PFSK-1 (cell line): ENCODE measurements around the gene TP63.

Experiments
- FOXP2 ChIP-seq: optimal IDR thresholded peaks from 2 replicates; pipeline ENCODE3; 2011; ENCODE audit warnings: borderline replicate concordance, control low read depth, inconsistent platforms; ENCODE audit not compliant: insufficient read depth; ENCODE audit errors: extremely low read length, extremely low read depth
- POLR2AphosphoS5 ChIP-seq: IDR thresholded peaks from 2 replicates; pipeline ENCODE4 v1.6.1; 2012; ENCODE audit warnings: low read depth, mild to moderate bottlenecking, control low read depth, low read length, moderate library complexity
- SIN3A ChIP-seq: IDR thresholded peaks from 2 replicates; pipeline ENCODE4 v1.6.1; 2012; ENCODE audit warnings: mild to moderate bottlenecking, low read length, moderate library complexity, borderline replicate concordance; ENCODE audit not compliant: insufficient read depth
- TAF1 ChIP-seq: IDR thresholded peaks from 2 replicates; pipeline ENCODE4 v1.6.1; 2012; ENCODE audit warnings: low read length, control low read depth, borderline replicate concordance; ENCODE audit not compliant: insufficient read depth
- TF ChIP-seq, protein P1 (sequence below), 2 experiments: IDR thresholded peaks; 2 replicates each; pipeline versions ENCODE4 v1.6.1 to v1.8.0; 2011 to 2012; ENCODE audit warnings: low read depth in 2 of 2, low read length in 2 of 2, control low read depth in 1 of 2, inconsistent platforms in 1 of 2, mild to moderate bottlenecking in 1 of 2, moderate library complexity in 1 of 2; ENCODE audit not compliant: insufficient read depth in 1 of 2

The TP63 gene

DNA sequence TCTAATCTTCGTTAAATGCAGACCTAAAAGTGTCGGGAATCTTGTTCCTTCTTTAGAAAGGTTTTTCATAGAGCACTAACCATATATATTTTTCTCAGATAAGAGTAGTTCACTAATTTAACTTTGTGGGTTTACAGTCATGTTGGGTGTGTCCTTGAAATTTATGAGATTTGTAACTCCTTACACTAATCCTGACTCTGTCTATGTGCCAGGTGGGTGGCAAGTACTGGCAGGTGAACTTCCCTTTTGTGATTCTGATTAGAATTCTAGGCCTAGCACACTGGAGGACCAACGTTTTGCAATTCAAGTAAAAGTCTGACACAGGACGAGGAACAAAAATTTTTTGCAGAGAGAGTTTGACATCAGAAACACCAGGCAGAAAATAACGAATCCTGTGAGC is 269.4 kb downstream of the TP63 start:
- TF ChIP-seq, protein P1, sequence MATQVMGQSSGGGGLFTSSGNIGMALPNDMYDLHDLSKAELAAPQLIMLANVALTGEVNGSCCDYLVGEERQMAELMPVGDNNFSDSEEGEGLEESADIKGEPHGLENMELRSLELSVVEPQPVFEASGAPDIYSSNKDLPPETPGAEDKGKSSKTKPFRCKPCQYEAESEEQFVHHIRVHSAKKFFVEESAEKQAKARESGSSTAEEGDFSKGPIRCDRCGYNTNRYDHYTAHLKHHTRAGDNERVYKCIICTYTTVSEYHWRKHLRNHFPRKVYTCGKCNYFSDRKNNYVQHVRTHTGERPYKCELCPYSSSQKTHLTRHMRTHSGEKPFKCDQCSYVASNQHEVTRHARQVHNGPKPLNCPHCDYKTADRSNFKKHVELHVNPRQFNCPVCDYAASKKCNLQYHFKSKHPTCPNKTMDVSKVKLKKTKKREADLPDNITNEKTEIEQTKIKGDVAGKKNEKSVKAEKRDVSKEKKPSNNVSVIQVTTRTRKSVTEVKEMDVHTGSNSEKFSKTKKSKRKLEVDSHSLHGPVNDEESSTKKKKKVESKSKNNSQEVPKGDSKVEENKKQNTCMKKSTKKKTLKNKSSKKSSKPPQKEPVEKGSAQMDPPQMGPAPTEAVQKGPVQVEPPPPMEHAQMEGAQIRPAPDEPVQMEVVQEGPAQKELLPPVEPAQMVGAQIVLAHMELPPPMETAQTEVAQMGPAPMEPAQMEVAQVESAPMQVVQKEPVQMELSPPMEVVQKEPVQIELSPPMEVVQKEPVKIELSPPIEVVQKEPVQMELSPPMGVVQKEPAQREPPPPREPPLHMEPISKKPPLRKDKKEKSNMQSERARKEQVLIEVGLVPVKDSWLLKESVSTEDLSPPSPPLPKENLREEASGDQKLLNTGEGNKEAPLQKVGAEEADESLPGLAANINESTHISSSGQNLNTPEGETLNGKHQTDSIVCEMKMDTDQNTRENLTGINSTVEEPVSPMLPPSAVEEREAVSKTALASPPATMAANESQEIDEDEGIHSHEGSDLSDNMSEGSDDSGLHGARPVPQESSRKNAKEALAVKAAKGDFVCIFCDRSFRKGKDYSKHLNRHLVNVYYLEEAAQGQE (IDR thresholded peaks at IDR 0.05; ENCODE audit: insufficient read depth in 1 of 2, low read depth in 2 of 2, low read length in 2 of 2) = no peak
- TF ChIP-seq TAF1 (no peak), SIN3A (no peak), POLR2AphosphoS5 (no peak), FOXP2 (no peak)

DNA sequence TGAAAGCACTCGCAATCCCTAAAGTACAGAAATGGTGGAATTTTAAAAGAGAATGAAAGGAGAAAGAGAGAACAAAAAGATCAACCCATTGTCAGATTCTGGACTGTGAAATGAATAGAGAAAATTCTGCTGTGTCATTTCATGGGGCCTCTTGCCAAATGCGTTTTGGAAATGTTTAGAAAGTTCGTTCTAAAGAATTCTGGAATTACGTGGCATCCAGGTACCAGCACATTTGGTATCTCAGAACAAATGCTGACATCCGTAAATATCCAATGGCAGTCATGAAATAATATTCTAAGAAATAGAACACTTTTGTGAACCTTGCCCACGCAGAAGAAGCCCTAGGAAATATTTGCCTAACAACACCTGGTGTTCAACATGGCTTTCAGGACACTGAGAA is 270.3 kb downstream of the TP63 start:
- TF ChIP-seq SIN3A (no peak), TAF1 (no peak), POLR2AphosphoS5 (no peak), FOXP2 (no peak)
- TF ChIP-seq, protein P1 (IDR thresholded peaks at IDR 0.05; ENCODE audit: insufficient read depth in 1 of 2, low read depth in 2 of 2, low read length in 2 of 2) = no peak

DNA sequence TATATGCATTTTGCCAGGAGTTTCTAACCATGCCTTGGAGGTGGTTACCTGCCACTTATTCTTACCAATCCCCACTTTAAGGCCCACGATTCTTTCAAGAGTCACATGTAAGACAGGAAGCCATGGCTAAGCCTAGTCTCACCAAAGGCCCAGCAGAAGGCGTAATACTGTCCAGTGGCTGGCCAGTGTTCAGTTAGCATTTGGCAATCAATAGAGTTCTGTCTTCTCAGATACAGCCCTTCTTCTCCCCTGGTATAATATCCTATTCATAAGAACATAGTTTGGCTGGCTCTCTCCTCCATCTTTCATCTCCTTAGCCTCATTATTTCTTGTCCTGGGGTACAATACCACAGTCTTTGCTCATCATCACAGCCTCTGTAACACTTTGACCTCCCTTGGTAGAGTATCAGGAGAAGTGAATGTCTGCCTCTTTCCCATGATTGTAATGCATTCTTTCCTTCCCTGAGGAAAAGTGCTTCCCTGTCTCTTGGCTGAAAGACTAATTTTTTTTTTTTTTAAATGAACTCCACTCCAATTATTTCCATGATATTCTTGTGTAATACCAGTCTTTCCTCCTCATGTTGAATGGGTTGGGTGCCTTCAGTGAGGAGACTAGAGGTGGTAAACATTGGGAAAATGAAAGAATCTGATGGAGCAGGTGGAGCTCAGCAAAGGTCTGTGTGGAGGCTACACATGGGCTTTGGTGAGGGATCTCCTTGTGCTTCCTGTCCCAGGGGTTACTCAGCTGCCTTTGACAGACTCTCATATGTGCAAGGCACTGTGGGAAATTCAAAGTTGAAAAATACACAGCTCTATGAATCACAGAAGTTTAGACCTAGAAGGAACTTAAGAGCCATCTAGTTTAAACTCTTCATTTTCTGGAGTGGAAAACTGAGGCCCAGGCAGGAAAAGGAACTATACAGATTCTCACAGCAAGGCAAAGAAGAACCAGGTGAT is 271.3 kb downstream of the TP63 start:
- TF ChIP-seq TAF1 = no peak
- TF ChIP-seq SIN3A = no peak
- no peak for TF ChIP-seq FOXP2
- TF ChIP-seq, protein P1 (IDR thresholded peaks at IDR 0.05; ENCODE audit: insufficient read depth in 1 of 2, low read depth in 2 of 2, low read length in 2 of 2) = no peak
- no peak for TF ChIP-seq POLR2AphosphoS5

GRCh38 chr3:189903562-189904250 is 272.5 kb downstream of the TP63 start:
- TF ChIP-seq, protein P1 (IDR thresholded peaks at IDR 0.05; ENCODE audit: insufficient read depth in 1 of 2, low read depth in 2 of 2, low read length in 2 of 2) = no peak
- no peak for TF ChIP-seq FOXP2
- no peak for TF ChIP-seq POLR2AphosphoS5
